Stomach (tissue), 4 donors: Measurements from ENCODE around the gene MSL3B.

Experiments used
- POLR2AphosphoS5 ChIP-seq, 3 donors: sonication (generic); formaldehyde crosslinking; IDR thresholded peaks; one replicate each; pipeline ENCODE4 v1.6.1; 2016; ENCODE audit warnings: antibody characterized with exemption in 3 of 3
- TF ChIP-seq, protein P1 (sequence below), 7 experiments: fragments of 450-650 bp in 4 of 7; fragments of 200-600 bp in 3 of 7; sonication (generic) in 3 of 7; IDR thresholded peaks; one replicate each; pipeline ENCODE4 v1.5.1; 2016 to 2019; ENCODE audit warnings: antibody characterized with exemption in 7 of 7, control low read depth in 2 of 7, mild to moderate bottlenecking in 1 of 7

DNA sequence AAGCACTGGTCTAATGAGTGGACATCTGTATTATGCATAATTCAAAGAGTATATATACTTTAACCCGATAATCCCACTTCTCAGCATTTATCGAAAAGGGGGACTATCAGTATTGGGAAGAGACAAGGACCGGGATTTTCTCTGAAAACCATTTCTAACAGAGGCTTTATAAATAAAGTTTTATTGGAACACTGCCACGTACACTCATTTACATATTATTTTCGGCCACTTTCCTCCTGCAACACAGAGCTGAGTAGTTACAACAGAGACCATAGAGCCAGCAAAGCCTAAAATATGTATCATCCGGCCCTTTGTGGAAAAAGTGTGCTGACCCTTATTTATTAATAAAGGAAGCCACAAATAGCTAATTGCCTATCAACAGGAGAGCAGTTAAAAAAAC lies 17.0 kb downstream of the MSL3B start:
- TF ChIP-seq, protein P1, sequence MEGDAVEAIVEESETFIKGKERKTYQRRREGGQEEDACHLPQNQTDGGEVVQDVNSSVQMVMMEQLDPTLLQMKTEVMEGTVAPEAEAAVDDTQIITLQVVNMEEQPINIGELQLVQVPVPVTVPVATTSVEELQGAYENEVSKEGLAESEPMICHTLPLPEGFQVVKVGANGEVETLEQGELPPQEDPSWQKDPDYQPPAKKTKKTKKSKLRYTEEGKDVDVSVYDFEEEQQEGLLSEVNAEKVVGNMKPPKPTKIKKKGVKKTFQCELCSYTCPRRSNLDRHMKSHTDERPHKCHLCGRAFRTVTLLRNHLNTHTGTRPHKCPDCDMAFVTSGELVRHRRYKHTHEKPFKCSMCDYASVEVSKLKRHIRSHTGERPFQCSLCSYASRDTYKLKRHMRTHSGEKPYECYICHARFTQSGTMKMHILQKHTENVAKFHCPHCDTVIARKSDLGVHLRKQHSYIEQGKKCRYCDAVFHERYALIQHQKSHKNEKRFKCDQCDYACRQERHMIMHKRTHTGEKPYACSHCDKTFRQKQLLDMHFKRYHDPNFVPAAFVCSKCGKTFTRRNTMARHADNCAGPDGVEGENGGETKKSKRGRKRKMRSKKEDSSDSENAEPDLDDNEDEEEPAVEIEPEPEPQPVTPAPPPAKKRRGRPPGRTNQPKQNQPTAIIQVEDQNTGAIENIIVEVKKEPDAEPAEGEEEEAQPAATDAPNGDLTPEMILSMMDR (IDR thresholded peaks at IDR 0.05) = no peak
- TF ChIP-seq POLR2AphosphoS5 (IDR thresholded peaks at IDR 0.05) = no peak
